WTC11 (cell line): ENCODE measurements around the gene NEBL. TPM values are rescaled to one million over a fixed set of nuclear protein-coding genes. Genes with fewer than 3 reads are reported as not detected.

Experiments
- ATAC-seq: fragments of 200-7000 bp; cut with Tn5 transposase; 2 replicates; pipeline ENCODE4 v1.10.0; 2021; ENCODE audit warnings: mild to moderate bottlenecking, moderate library complexity
- CTCF ChIA-PET: fragments of 300-600 bp; sonication (Branson Sonifier 250); formaldehyde crosslinking; loops from one replicate; lab custom pipeline; 2021; ENCODE audit warnings: antibody characterized with exemption; lab: Charles Lee
- POLR2A ChIA-PET: fragments of 350-600 bp; sonication (Branson Sonifier 250); formaldehyde crosslinking; loops from one replicate; lab custom pipeline; 2021; ENCODE audit warnings: antibody characterized with exemption; lab: Charles Lee
- DNase-seq: peaks from one replicate; pipeline ENCODE4 v3.0.0; 2021; ENCODE audit warnings: low spot score
- H3K27ac Mint-ChIP-seq: 2 replicates; pipeline ENCODE4 v1.8.0; 2021; ENCODE audit warnings: mixed read lengths
- H3K27me3 Mint-ChIP-seq: 2 replicates; pipeline ENCODE4 v1.8.0; 2021; ENCODE audit warnings: low read depth, mild to moderate bottlenecking, moderate library complexity, mixed read lengths
- H3K36me3 Mint-ChIP-seq: 2 replicates; pipeline ENCODE4 v1.8.0; 2021; ENCODE audit warnings: mixed read lengths
- H3K4me1 Mint-ChIP-seq: 2 replicates; pipeline ENCODE4 v1.8.0; 2022; ENCODE audit warnings: mixed read lengths
- H3K4me3 Mint-ChIP-seq: 2 replicates; pipeline ENCODE4 v1.8.0; 2021; ENCODE audit warnings: mild to moderate bottlenecking, moderate library complexity, mixed read lengths
- H3K9me3 Mint-ChIP-seq: 2 replicates; pipeline ENCODE4 v1.8.0; 2021; ENCODE audit warnings: mixed read lengths
- E2F1 ChIP-seq: sonication (generic); formaldehyde crosslinking; IDR thresholded peaks from 2 replicates; pipeline ENCODE4 v1.8.0; 2022; ENCODE audit warnings: mild to moderate bottlenecking, missing genetic modification reagents
- ETV6 ChIP-seq: sonication (generic); formaldehyde crosslinking; IDR thresholded peaks from 2 replicates; pipeline ENCODE4 v1.8.1; 2022; ENCODE audit warnings: mild to moderate bottlenecking, missing genetic modification reagents
- FOXK1 ChIP-seq: sonication (generic); formaldehyde crosslinking; IDR thresholded peaks from 2 replicates; pipeline ENCODE4 v1.8.0; 2022; ENCODE audit warnings: mild to moderate bottlenecking, moderate library complexity, missing genetic modification reagents
- FOXP4 ChIP-seq: sonication (generic); formaldehyde crosslinking; IDR thresholded peaks from 2 replicates; pipeline ENCODE4 v1.8.0; 2022; ENCODE audit warnings: mild to moderate bottlenecking, missing genetic modification reagents
- GTF2I ChIP-seq: fragments of 250-450 bp; sonication (Bioruptor Pico); conservative IDR thresholded peaks from 2 replicates; pipeline ENCODE4 v1.4.0; 2021; ENCODE audit warnings: mild to moderate bottlenecking
- JUN ChIP-seq: sonication (generic); formaldehyde crosslinking; IDR thresholded peaks from 2 replicates; pipeline ENCODE4 v1.8.0; 2023; ENCODE audit warnings: mild to moderate bottlenecking, missing genetic modification reagents
- MYBL2 ChIP-seq: sonication (generic); formaldehyde crosslinking; IDR thresholded peaks from 2 replicates; pipeline ENCODE4 v1.8.1; 2023; ENCODE audit warnings: mild to moderate bottlenecking, moderate library complexity, missing genetic modification reagents
- NFATC4 ChIP-seq: fragments of 250-450 bp; sonication (Bioruptor Pico); IDR thresholded peaks from 2 replicates; pipeline ENCODE4 v1.9.0; 2021; ENCODE audit warnings: mild to moderate bottlenecking
- NFYB ChIP-seq: sonication (generic); formaldehyde crosslinking; conservative IDR thresholded peaks from 2 replicates; pipeline ENCODE4 v1.8.0; 2022; ENCODE audit warnings: low read depth, missing genetic modification reagents
- NR1H2 ChIP-seq: sonication (generic); formaldehyde crosslinking; IDR thresholded peaks from 2 replicates; pipeline ENCODE4 v1.9.0; 2021; ENCODE audit warnings: mild to moderate bottlenecking, moderate library complexity, missing genetic modification reagents
- NR2C2 ChIP-seq: sonication (generic); formaldehyde crosslinking; IDR thresholded peaks from 2 replicates; pipeline ENCODE4 v1.8.0; 2022; ENCODE audit warnings: mild to moderate bottlenecking, missing genetic modification reagents
- PRRX2 ChIP-seq: fragments of 250-450 bp; sonication (Bioruptor Pico); IDR thresholded peaks from 2 replicates; pipeline ENCODE4 v1.8.0; 2021; ENCODE audit warnings: mild to moderate bottlenecking
- SMAD3 ChIP-seq: sonication (generic); formaldehyde crosslinking; IDR thresholded peaks from 2 replicates; pipeline ENCODE4 v1.8.0; 2022; ENCODE audit warnings: missing genetic modification reagents, mild to moderate bottlenecking, borderline replicate concordance
- SP1 ChIP-seq: sonication (generic); formaldehyde crosslinking; conservative IDR thresholded peaks from 2 replicates; pipeline ENCODE4 v1.8.1; 2022; ENCODE audit warnings: missing genetic modification reagents
- TEAD1 ChIP-seq: sonication (generic); formaldehyde crosslinking; IDR thresholded peaks from 2 replicates; pipeline ENCODE4 v1.8.0; 2022; ENCODE audit warnings: mild to moderate bottlenecking, missing genetic modification reagents
- ZNF671 ChIP-seq: fragments of 250-450 bp; sonication (Bioruptor Pico); IDR thresholded peaks from 2 replicates; pipeline ENCODE4 v1.8.0; 2021; ENCODE audit warnings: mild to moderate bottlenecking
- total RNA-seq: library from RNA; stranded (reverse); gene quantifications from 3 replicates; pipeline ENCODE4 v1.2.3, GENCODE V29; 2021
- TF ChIP-seq, protein P1 (sequence below): sonication (generic); formaldehyde crosslinking; IDR thresholded peaks from 2 replicates; pipeline ENCODE4 v1.8.0; 2023; ENCODE audit warnings: mild to moderate bottlenecking, missing genetic modification reagents
- TF ChIP-seq, protein P2 (sequence below): sonication (generic); formaldehyde crosslinking; IDR thresholded peaks from 2 replicates; pipeline ENCODE4 v1.8.1; 2022; ENCODE audit warnings: mild to moderate bottlenecking, missing genetic modification reagents, moderate library complexity, borderline replicate concordance
- TF ChIP-seq, protein P3 (sequence below): sonication (generic); formaldehyde crosslinking; IDR thresholded peaks from 2 replicates; pipeline ENCODE4 v1.8.1; 2023; ENCODE audit warnings: mild to moderate bottlenecking, missing genetic modification reagents
- TF ChIP-seq, protein P4 (sequence below): sonication (generic); formaldehyde crosslinking; conservative IDR thresholded peaks from 2 replicates; pipeline ENCODE4 v1.8.1; 2022; ENCODE audit warnings: mild to moderate bottlenecking, missing genetic modification reagents
- TF ChIP-seq, protein P5 (sequence below): sonication (generic); formaldehyde crosslinking; IDR thresholded peaks from 2 replicates; pipeline ENCODE4 v1.8.1; 2022; ENCODE audit warnings: low read depth, missing genetic modification reagents, borderline replicate concordance
- TF ChIP-seq, protein P6 (sequence below): sonication (generic); formaldehyde crosslinking; IDR thresholded peaks from 2 replicates; pipeline ENCODE4 v1.8.1; 2022; ENCODE audit warnings: low read depth, mild to moderate bottlenecking, moderate library complexity, missing genetic modification reagents, borderline replicate concordance

NEBL gene
- total RNA-seq, 1 experiment from 2014 or later, result 8.9 TPM

DNA sequence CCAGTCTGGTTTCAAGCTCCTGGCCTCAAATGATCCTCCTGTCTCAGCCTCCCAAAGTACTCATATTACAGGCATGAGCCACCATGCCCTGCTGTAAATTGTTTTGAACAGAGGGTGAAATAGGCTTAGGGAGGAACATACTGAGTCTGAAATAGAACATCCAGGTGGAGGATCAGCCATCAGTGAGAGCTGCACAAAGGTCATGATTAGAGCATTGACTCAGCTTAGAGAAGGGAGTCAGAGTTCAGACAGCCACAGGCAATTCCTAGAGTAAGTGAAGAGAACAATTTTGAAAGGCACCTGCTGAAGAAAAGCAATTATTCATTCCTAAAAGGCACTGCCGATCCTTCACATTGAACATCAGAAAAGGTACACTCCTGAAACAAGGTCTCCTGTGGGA is 15.9 kb upstream of the NEBL start (continued):
- TF ChIP-seq, protein P1, sequence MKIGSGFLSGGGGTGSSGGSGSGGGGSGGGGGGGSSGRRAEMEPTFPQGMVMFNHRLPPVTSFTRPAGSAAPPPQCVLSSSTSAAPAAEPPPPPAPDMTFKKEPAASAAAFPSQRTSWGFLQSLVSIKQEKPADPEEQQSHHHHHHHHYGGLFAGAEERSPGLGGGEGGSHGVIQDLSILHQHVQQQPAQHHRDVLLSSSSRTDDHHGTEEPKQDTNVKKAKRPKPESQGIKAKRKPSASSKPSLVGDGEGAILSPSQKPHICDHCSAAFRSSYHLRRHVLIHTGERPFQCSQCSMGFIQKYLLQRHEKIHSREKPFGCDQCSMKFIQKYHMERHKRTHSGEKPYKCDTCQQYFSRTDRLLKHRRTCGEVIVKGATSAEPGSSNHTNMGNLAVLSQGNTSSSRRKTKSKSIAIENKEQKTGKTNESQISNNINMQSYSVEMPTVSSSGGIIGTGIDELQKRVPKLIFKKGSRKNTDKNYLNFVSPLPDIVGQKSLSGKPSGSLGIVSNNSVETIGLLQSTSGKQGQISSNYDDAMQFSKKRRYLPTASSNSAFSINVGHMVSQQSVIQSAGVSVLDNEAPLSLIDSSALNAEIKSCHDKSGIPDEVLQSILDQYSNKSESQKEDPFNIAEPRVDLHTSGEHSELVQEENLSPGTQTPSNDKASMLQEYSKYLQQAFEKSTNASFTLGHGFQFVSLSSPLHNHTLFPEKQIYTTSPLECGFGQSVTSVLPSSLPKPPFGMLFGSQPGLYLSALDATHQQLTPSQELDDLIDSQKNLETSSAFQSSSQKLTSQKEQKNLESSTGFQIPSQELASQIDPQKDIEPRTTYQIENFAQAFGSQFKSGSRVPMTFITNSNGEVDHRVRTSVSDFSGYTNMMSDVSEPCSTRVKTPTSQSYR (CRISPR knock-in tag), result no peak
- TF ChIP-seq SP1 (no peak), MYBL2 (CRISPR knock-in tag) (no peak), ETV6 (CRISPR knock-in tag) (no peak), E2F1 (CRISPR knock-in tag) (no peak), TEAD1 (CRISPR knock-in tag) (no peak), NR2C2 (CRISPR knock-in tag) (no peak)

- no peaks in the 10 kb centered on the region for H3K27me3 Mint-ChIP-seq
- H3K27ac Mint-ChIP-seq, result no peak overlapping the region
- CTCF ChIA-PET, result no interaction called here
- POLR2A ChIA-PET, result no interaction called here
- H3K4me3 Mint-ChIP-seq, result no peak overlapping the region
- TF ChIP-seq SMAD3 (CRISPR knock-in tag), result no peak
- TF ChIP-seq, protein P2, sequence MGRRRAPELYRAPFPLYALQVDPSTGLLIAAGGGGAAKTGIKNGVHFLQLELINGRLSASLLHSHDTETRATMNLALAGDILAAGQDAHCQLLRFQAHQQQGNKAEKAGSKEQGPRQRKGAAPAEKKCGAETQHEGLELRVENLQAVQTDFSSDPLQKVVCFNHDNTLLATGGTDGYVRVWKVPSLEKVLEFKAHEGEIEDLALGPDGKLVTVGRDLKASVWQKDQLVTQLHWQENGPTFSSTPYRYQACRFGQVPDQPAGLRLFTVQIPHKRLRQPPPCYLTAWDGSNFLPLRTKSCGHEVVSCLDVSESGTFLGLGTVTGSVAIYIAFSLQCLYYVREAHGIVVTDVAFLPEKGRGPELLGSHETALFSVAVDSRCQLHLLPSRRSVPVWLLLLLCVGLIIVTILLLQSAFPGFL, result no peak
- no peak for TF ChIP-seq GTF2I (CRISPR knock-in tag)
- TF ChIP-seq JUN (CRISPR knock-in tag), result no peak
- no peak for TF ChIP-seq ZNF671 (CRISPR knock-in tag)
- TF ChIP-seq, protein P3, sequence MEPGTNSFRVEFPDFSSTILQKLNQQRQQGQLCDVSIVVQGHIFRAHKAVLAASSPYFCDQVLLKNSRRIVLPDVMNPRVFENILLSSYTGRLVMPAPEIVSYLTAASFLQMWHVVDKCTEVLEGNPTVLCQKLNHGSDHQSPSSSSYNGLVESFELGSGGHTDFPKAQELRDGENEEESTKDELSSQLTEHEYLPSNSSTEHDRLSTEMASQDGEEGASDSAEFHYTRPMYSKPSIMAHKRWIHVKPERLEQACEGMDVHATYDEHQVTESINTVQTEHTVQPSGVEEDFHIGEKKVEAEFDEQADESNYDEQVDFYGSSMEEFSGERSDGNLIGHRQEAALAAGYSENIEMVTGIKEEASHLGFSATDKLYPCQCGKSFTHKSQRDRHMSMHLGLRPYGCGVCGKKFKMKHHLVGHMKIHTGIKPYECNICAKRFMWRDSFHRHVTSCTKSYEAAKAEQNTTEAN (CRISPR knock-in tag), result no peak
- no peak for TF ChIP-seq NR2C2 (CRISPR knock-in tag)
- TF ChIP-seq FOXP4 (CRISPR knock-in tag), result no peak
- TF ChIP-seq, protein P4, sequence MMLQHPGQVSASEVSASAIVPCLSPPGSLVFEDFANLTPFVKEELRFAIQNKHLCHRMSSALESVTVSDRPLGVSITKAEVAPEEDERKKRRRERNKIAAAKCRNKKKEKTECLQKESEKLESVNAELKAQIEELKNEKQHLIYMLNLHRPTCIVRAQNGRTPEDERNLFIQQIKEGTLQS (CRISPR knock-in tag), result no peak
- TF ChIP-seq NFATC4, result no peak
- no peak for TF ChIP-seq NR1H2 (CRISPR knock-in tag)
- TF ChIP-seq, protein P5, sequence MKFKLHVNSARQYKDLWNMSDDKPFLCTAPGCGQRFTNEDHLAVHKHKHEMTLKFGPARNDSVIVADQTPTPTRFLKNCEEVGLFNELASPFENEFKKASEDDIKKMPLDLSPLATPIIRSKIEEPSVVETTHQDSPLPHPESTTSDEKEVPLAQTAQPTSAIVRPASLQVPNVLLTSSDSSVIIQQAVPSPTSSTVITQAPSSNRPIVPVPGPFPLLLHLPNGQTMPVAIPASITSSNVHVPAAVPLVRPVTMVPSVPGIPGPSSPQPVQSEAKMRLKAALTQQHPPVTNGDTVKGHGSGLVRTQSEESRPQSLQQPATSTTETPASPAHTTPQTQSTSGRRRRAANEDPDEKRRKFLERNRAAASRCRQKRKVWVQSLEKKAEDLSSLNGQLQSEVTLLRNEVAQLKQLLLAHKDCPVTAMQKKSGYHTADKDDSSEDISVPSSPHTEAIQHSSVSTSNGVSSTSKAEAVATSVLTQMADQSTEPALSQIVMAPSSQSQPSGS (CRISPR knock-in tag), result no peak
- no peak for TF ChIP-seq FOXK1 (CRISPR knock-in tag)
- TF ChIP-seq SP1, result no peak
- TF ChIP-seq, protein P6, sequence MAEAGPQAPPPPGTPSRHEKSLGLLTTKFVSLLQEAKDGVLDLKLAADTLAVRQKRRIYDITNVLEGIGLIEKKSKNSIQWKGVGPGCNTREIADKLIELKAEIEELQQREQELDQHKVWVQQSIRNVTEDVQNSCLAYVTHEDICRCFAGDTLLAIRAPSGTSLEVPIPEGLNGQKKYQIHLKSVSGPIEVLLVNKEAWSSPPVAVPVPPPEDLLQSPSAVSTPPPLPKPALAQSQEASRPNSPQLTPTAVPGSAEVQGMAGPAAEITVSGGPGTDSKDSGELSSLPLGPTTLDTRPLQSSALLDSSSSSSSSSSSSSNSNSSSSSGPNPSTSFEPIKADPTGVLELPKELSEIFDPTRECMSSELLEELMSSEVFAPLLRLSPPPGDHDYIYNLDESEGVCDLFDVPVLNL (CRISPR knock-in tag), result no peak
- no peak for TF ChIP-seq PRRX2 (CRISPR knock-in tag)
- TF ChIP-seq NFYB, result no peak
- ATAC-seq, result no peak
- no peaks in the 10 kb centered on the region for H3K4me1 Mint-ChIP-seq
- DNase-seq, result no peak
- H3K36me3 Mint-ChIP-seq, result no peaks in the 10 kb centered on the region
- peaks cover 3% of the 10 kb centered on the region; the same call in 1 of the 2 replicates for H3K9me3 Mint-ChIP-seq
Measured at GRCh38 chr10:20911626-20912025, 14.5 kb upstream of the NEBL start.
